ENCODE measurements around the gene XRN2.
"Not testable (repeated sequence)": the region's sequence is repeated elsewhere in the genome, so short reads cannot be mapped to it uniquely, and the experiment has no call there.

The XRN2 gene

GRCh38 chr20:21344206-21344900 lies 41.2 kb downstream of the XRN2 start:
- DNase-seq (ENCODE audit: low read depth): no peak

GRCh38 chr20:21344961-21345360 lies 41.8 kb downstream of the XRN2 start:
- no peak for DNase-seq (ENCODE audit: low read depth)

GRCh38 chr20:21352703-21353102 lies 49.6 kb downstream of the XRN2 start:
- DNase-seq (ENCODE audit: low read depth): no peak

- DNase-seq (ENCODE audit: low read depth): no peak
These were observed 50.1 kb downstream of the XRN2 start for GRCh38 chr20:21353236-21353635.

- no peak for DNase-seq (ENCODE audit: low read depth)
These were observed 52.9 kb downstream of the XRN2 start for GRCh38 chr20:21355981-21356380.

GRCh38 chr20:21356386-21356785 lies 53.3 kb downstream of the XRN2 start:
- no peak for DNase-seq (ENCODE audit: low read depth)

- no peak for DNase-seq (ENCODE audit: low read depth)
These were observed 54.7 kb downstream of the XRN2 start for GRCh38 chr20:21357844-21358243.

- DNase-seq (ENCODE audit: low read depth): no peak
These were observed 55.6 kb downstream of the XRN2 start for GRCh38 chr20:21358737-21359136.

GRCh38 chr20:21360705-21361104 lies 57.6 kb downstream of the XRN2 start:
- DNase-seq (ENCODE audit: low read depth): no peak

GRCh38 chr20:21361266-21361665 lies 58.1 kb downstream of the XRN2 start:
- no peak for DNase-seq (ENCODE audit: low read depth)

GRCh38 chr20:21364413-21364812 lies 61.3 kb downstream of the XRN2 start:
- no peak for DNase-seq (ENCODE audit: low read depth)

- no peak for DNase-seq (ENCODE audit: low read depth)
These were observed 62.6 kb downstream of the XRN2 start for GRCh38 chr20:21365771-21366170.

- not testable (repeated sequence) for DNase-seq (ENCODE audit: low read depth)
These were observed 63.1 kb downstream of the XRN2 start for GRCh38 chr20:21366273-21366672.

- DNase-seq (ENCODE audit: low read depth): no peak
These were observed 65.7 kb downstream of the XRN2 start for GRCh38 chr20:21368791-21369190.

GRCh38 chr20:21371193-21371592 lies 68.1 kb downstream of the XRN2 start:
- no peak for DNase-seq (ENCODE audit: low read depth)

GRCh38 chr20:21372016-21372415 lies 68.9 kb downstream of the XRN2 start:
- DNase-seq (ENCODE audit: low read depth): no peak

- DNase-seq (ENCODE audit: low read depth): no peak
These were observed 70.3 kb downstream of the XRN2 start for GRCh38 chr20:21373436-21373835.

GRCh38 chr20:21376626-21377025 lies 73.5 kb downstream of the XRN2 start:
- DNase-seq (ENCODE audit: low read depth): no peak

GRCh38 chr20:21377701-21378100 lies 74.6 kb downstream of the XRN2 start:
- DNase-seq (ENCODE audit: low read depth): no peak

- DNase-seq (ENCODE audit: low read depth): no peak
These were observed 75.1 kb downstream of the XRN2 start for GRCh38 chr20:21378259-21378658.

GRCh38 chr20:21380711-21381110 lies 77.6 kb downstream of the XRN2 start:
- DNase-seq (ENCODE audit: low read depth): no peak

GRCh38 chr20:21381619-21382018 lies 78.5 kb downstream of the XRN2 start:
- DNase-seq (ENCODE audit: low read depth): no peak

- no peak for DNase-seq (ENCODE audit: low read depth)
These were observed 81.3 kb downstream of the XRN2 start for GRCh38 chr20:21384308-21384892.

GRCh38 chr20:21386111-21386510 lies 83.0 kb downstream of the XRN2 start:
- DNase-seq (ENCODE audit: low read depth): no peak

All from stimulated activated CD8-positive, alpha-beta memory T cell treated with anti-CD3 and anti-CD28 coated beads, Interleukin-15, amount 100 ng/mL, for 1 hour (primary cell).